GM23248 (cell line): ENCODE measurements around the gene ELMO1. TPM values are rescaled to one million over a fixed set of nuclear protein-coding genes. Genes with fewer than 3 reads are reported as not detected.

Source experiments
- DNase-seq: peaks from one replicate; pipeline ENCODE4 v3.0.0-alpha.2; 2015
- H2AFZ ChIP-seq: fragments of 200-600 bp; sonication (generic); 2 replicates; pipeline ENCODE4 v1.6.1; 2016; ENCODE audit warnings: antibody characterized with exemption
- H3F3A ChIP-seq: fragments of 200-600 bp; sonication (generic); 2 replicates; pipeline ENCODE4 v1.6.1; 2016; ENCODE audit warnings: mild to moderate bottlenecking, antibody characterized with exemption, mixed run types; ENCODE audit not compliant: insufficient read depth
- H3K27ac ChIP-seq: fragments of 200-600 bp; sonication (generic); 2 replicates; pipeline ENCODE4 v1.5.1; 2016; ENCODE audit warnings: mild to moderate bottlenecking
- H3K27me3 ChIP-seq: fragments of 200-600 bp; sonication (generic); replicated peaks from 2 replicates; pipeline ENCODE4 v1.6.1; 2016; ENCODE audit warnings: mild to moderate bottlenecking; ENCODE audit not compliant: insufficient read depth
- H3K36me3 ChIP-seq: fragments of 200-600 bp; sonication (generic); 2 replicates; pipeline ENCODE4 v1.6.1; 2016; ENCODE audit warnings: low read depth, mild to moderate bottlenecking
- H3K4me1 ChIP-seq: fragments of 200-600 bp; sonication (generic); 2 replicates; pipeline ENCODE4 v1.6.1; 2016; ENCODE audit warnings: mild to moderate bottlenecking; ENCODE audit not compliant: insufficient read depth
- H3K4me2 ChIP-seq: fragments of 200-600 bp; sonication (generic); one replicate; pipeline ENCODE4 v1.6.1; 2016; ENCODE audit warnings: mild to moderate bottlenecking; ENCODE audit not compliant: unreplicated experiment
- H3K4me3 ChIP-seq: fragments of 200-600 bp; sonication (generic); 2 replicates; pipeline ENCODE4 v1.5.1; 2016; ENCODE audit warnings: mild to moderate bottlenecking
- H3K79me2 ChIP-seq: fragments of 200-600 bp; sonication (generic); 2 replicates; pipeline ENCODE4 v1.6.1; 2016; ENCODE audit warnings: mild to moderate bottlenecking; ENCODE audit not compliant: insufficient read depth
- H3K9ac ChIP-seq: fragments of 200-600 bp; sonication (generic); 2 replicates; pipeline ENCODE4 v1.6.1; 2016; ENCODE audit warnings: mild to moderate bottlenecking
- H3K9me2 ChIP-seq: fragments of 200-600 bp; sonication (generic); 2 replicates; pipeline ENCODE4 v1.6.1; 2016; ENCODE audit warnings: mixed run types, mild to moderate bottlenecking, moderate library complexity; ENCODE audit not compliant: insufficient read depth
- H3K9me3 ChIP-seq: fragments of 200-600 bp; sonication (generic); one replicate; pipeline ENCODE4 v1.6.1; 2017; ENCODE audit warnings: low read depth
- H4K20me1 ChIP-seq: fragments of 200-600 bp; sonication (generic); 2 replicates; pipeline ENCODE4 v1.6.0; 2016; ENCODE audit not compliant: insufficient read depth
- EZH2 ChIP-seq: fragments of 200-600 bp; sonication (generic); IDR thresholded peaks from 2 replicates; pipeline ENCODE4 v1.6.1; 2018; ENCODE audit warnings: antibody characterized with exemption, mild to moderate bottlenecking; ENCODE audit not compliant: insufficient read depth, poor library complexity, severe bottlenecking
- EZH2phosphoT487 ChIP-seq: fragments of 200-600 bp; sonication (generic); IDR thresholded peaks from 2 replicates; pipeline ENCODE4 v1.6.1; 2018; ENCODE audit warnings: antibody characterized with exemption, moderate library complexity, mild to moderate bottlenecking, low read depth; ENCODE audit not compliant: insufficient read depth
- WGBS, 2 experiments: methylation state at CpG; one replicate each; pipeline ENCODE4 v1.1.6; 2015 to 2017; ENCODE audit warnings: low lambda C conversion rate in 2 of 2, low coverage in 1 of 2; ENCODE audit errors: missing lambda C conversion rate in 2 of 2; 5-methylcytosine and 5-hydroxymethylcytosine counted together
- in situ Hi-C: fragments of 300-500 bp; cut with MboI; formaldehyde crosslinking; loops from 2 replicates; pipeline ENCODE4 v1.15.0; 2020
- polyA plus RNA-seq: library from polyadenylated mRNA; unstranded; fragments of >200 nt; fragmentation: Nextera tagmentation; extraction: Ambion mirVana; gene quantifications from 2 replicates; pipeline ENCODE4 v1.2.1, GENCODE V29; 2016
- total RNA-seq: library from RNA; depleted of rRNA; stranded (reverse); fragments of >200 nt; shearing (Covaris generic); gene quantifications from 2 replicates; pipeline ENCODE4 v1.2.3, GENCODE V29; 2014

ELMO1 gene
- total and polyA plus RNA-seq, 2 experiments from 2014 or later = not detected

GRCh38 chr7:37448011-37448635 lies 541 bp downstream of the ELMO1 start:
- H3K4me2 ChIP-seq = peak overlapping the region; percentile 65
- WGBS, 2 experiments = 0 to 3% methylated on average over 5 to 56 of the region's 63 CpGs
- H3K36me3 ChIP-seq = no peaks in the 10 kb centered on the region
- peak; percentile 41 for TF ChIP-seq EZH2
- no peak for TF ChIP-seq EZH2phosphoT487
- in situ Hi-C loops = no loop called here
- H3K9ac ChIP-seq = no peak overlapping the region
- H4K20me1 ChIP-seq = no peaks in the 10 kb centered on the region
- peak overlapping the region; percentile 59 for H3K4me3 ChIP-seq
- H3K9me2 ChIP-seq = no peaks in the 10 kb centered on the region
- peaks cover 20% of the 10 kb centered on the region for H3K27me3 ChIP-seq
- H3F3A ChIP-seq = no peaks in the 10 kb centered on the region
- no peak overlapping the region for H3K27ac ChIP-seq
- DNase-seq = peak; percentile 3
- H3K4me1 ChIP-seq = no peaks in the 10 kb centered on the region
- peak overlapping the region; percentile 67 for H2AFZ ChIP-seq
- H3K79me2 ChIP-seq = no peaks in the 10 kb centered on the region
- H3K9me3 ChIP-seq = no peaks in the 10 kb centered on the region

- 82 to 83% methylated on average over 3 of the region's 3 CpGs for WGBS, 2 experiments
Observed at GRCh38 chr7:37446371-37446770, 2.3 kb downstream of the ELMO1 start.

GRCh38 chr7:37445790-37446189 lies 2.9 kb downstream of the ELMO1 start:
- TF ChIP-seq EZH2 = no peak
- TF ChIP-seq EZH2phosphoT487 = no peak
- Histone ChIP-seq H3K9ac (no peak overlapping the region), H3F3A (no peaks in the 10 kb centered on the region), H3K4me2 (no peak overlapping the region), H3K27ac (no peak overlapping the region), H3K36me3 (no peaks in the 10 kb centered on the region), H3K9me2 (no peaks in the 10 kb centered on the region), H2AFZ (no peak overlapping the region), H4K20me1 (no peaks in the 10 kb centered on the region), H3K4me3 (no peak overlapping the region), H3K79me2 (no peaks in the 10 kb centered on the region), H3K9me3 (no peaks in the 10 kb centered on the region), H3K27me3 (peaks cover 20% of the 10 kb centered on the region), H3K4me1 (no peaks in the 10 kb centered on the region)
- 71 to 94% methylated on average over 1 of the region's 1 CpG for WGBS, 2 experiments
- no peak for DNase-seq
- in situ Hi-C loops = no loop called here

More at GRCh38 chr7:37446371-37446770, 2.3 kb downstream of the ELMO1 start:
- Histone ChIP-seq H3K9ac (no peak overlapping the region), H3K4me2 (no peak overlapping the region), H3F3A (no peaks in the 10 kb centered on the region), H3K4me1 (no peaks in the 10 kb centered on the region), H3K27ac (no peak overlapping the region), H3K4me3 (no peak overlapping the region), H3K36me3 (no peaks in the 10 kb centered on the region), H2AFZ (no peak overlapping the region), H3K27me3 (peaks cover 20% of the 10 kb centered on the region), H3K9me3 (no peaks in the 10 kb centered on the region), H3K9me2 (no peaks in the 10 kb centered on the region), H4K20me1 (no peaks in the 10 kb centered on the region), H3K79me2 (no peaks in the 10 kb centered on the region)
- DNase-seq = no peak
- in situ Hi-C loops = no loop called here
- TF ChIP-seq EZH2 (no peak), EZH2phosphoT487 (no peak)

GRCh38 chr7:37445064-37445723 lies 3.5 kb downstream of the ELMO1 start:
- 51 to 54% methylated on average over 4 of the region's 4 CpGs for WGBS, 2 experiments
- Histone ChIP-seq H3K9me3 (no peaks in the 10 kb centered on the region), H3F3A (no peaks in the 10 kb centered on the region), H3K9me2 (no peaks in the 10 kb centered on the region), H3K79me2 (no peaks in the 10 kb centered on the region), H3K4me3 (no peak overlapping the region), H4K20me1 (no peaks in the 10 kb centered on the region), H3K9ac (no peak overlapping the region), H3K27me3 (peaks cover 14% of the 10 kb centered on the region), H3K4me1 (no peaks in the 10 kb centered on the region), H3K36me3 (no peaks in the 10 kb centered on the region), H2AFZ (no peak overlapping the region), H3K4me2 (no peak overlapping the region), H3K27ac (no peak overlapping the region)
- in situ Hi-C loops = no loop called here
- DNase-seq = no peak
- TF ChIP-seq EZH2phosphoT487 (no peak), EZH2 (no peak)
